Activated T-cell treated with anti-CD3 and anti-CD28 coated beads, Interleukin-2, amount 50 U/mL, for 72 hours (primary cell): ENCODE measurements around the gene RMDN3. TPM values are rescaled to one million over a fixed set of nuclear protein-coding genes. Genes with fewer than 3 reads are reported as not detected.
A peak's percentile ranks its signal among the peaks of the same experiment; 100 is the strongest.

Source experiments
- ATAC-seq, 2 donors: fragments of 150-1000 bp; cut with Tn5 transposase; replicated peaks in 1 of 2; 2 replicates each; pipeline ENCODE4 v1.10.0; 2021; ENCODE audit warnings: moderate library complexity in 2 of 2, mild to moderate bottlenecking in 1 of 2
- DNase-seq, 2 donors: peaks; one replicate each; pipeline ENCODE4 v3.0.0; 2021 to 2022; ENCODE audit warnings: mixed read lengths in 1 of 2
- H3K27ac Mint-ChIP-seq: one replicate; pipeline ENCODE4 v1.8.0; 2022; ENCODE audit warnings: mild to moderate bottlenecking, moderate library complexity, mixed read lengths
- H3K27me3 Mint-ChIP-seq: one replicate; pipeline ENCODE4 v1.8.0; 2022; ENCODE audit warnings: low read depth, mixed read lengths
- H3K36me3 Mint-ChIP-seq, 2 donors: one replicate each; pipeline ENCODE4 v1.8.0; 2022; ENCODE audit warnings: mixed read lengths in 2 of 2, mild to moderate bottlenecking in 1 of 2; ENCODE audit not compliant: insufficient read depth in 2 of 2
- H3K4me1 Mint-ChIP-seq: one replicate; pipeline ENCODE4 v1.8.0; 2022; ENCODE audit warnings: low read depth, mixed read lengths
- H3K4me3 Mint-ChIP-seq, 2 donors: one replicate each; pipeline ENCODE4 v1.8.0; 2022; ENCODE audit warnings: mild to moderate bottlenecking in 2 of 2, mixed read lengths in 2 of 2, moderate library complexity in 2 of 2
- H3K9me3 Mint-ChIP-seq, 2 donors: one replicate each; pipeline ENCODE4 v1.8.0; 2022; ENCODE audit warnings: mixed read lengths in 2 of 2
- total RNA-seq, 2 donors: library from RNA; stranded (reverse); gene quantifications; one replicate each; pipeline ENCODE4 v1.2.3, GENCODE V29; 2022

Gene RMDN3
- total RNA-seq, 2 donors from 2014 or later = 28.0 to 30.7 TPM

- Mint-ChIP-seq H3K4me3 (no peak overlapping the region), H3K9me3 (no peaks in the 10 kb centered on the region), H3K4me1 (peaks cover 24% of the 10 kb centered on the region), H3K36me3 (peaks cover 4 to 32% of the 10 kb centered on the region in 2 donors), H3K27ac (peak overlapping the region; percentile 70), H3K27me3 (no peaks in the 10 kb centered on the region)
- no peak for ATAC-seq
- no peak for DNase-seq
These were observed 31.1 kb downstream of the RMDN3 start for GRCh38 chr15:40723919-40724318.

- no peak for DNase-seq
- no peak for ATAC-seq
These were observed 32.1 kb downstream of the RMDN3 start for GRCh38 chr15:40722934-40723333.

GRCh38 chr15:40722354-40722753, 32.7 kb downstream of the RMDN3 start:
- no peak overlapping the region for H3K4me3 Mint-ChIP-seq
- no peak overlapping the region for H3K27ac Mint-ChIP-seq
- H3K36me3 Mint-ChIP-seq = peaks cover 3 to 29% of the 10 kb centered on the region in 2 donors
- no peak for DNase-seq
- H3K4me1 Mint-ChIP-seq = peaks cover 24% of the 10 kb centered on the region
- peak in 1 of 2 donors; percentile 51 for ATAC-seq
- H3K27me3 Mint-ChIP-seq = no peaks in the 10 kb centered on the region
- H3K9me3 Mint-ChIP-seq = no peaks in the 10 kb centered on the region

More at GRCh38 chr15:40722934-40723333, 32.1 kb downstream of the RMDN3 start:
- Mint-ChIP-seq H3K27ac (no peak overlapping the region), H3K9me3 (no peaks in the 10 kb centered on the region), H3K4me1 (peaks cover 24% of the 10 kb centered on the region), H3K36me3 (peaks cover 3 to 27% of the 10 kb centered on the region in 2 donors), H3K4me3 (no peak overlapping the region), H3K27me3 (no peaks in the 10 kb centered on the region)

GRCh38 chr15:40721701-40722100, 33.4 kb downstream of the RMDN3 start:
- DNase-seq (no peak), ATAC-seq (no peak)
- Mint-ChIP-seq H3K27me3 (no peaks in the 10 kb centered on the region), H3K27ac (no peak overlapping the region), H3K9me3 (no peaks in the 10 kb centered on the region), H3K36me3 (peaks cover 3 to 31% of the 10 kb centered on the region in 2 donors), H3K4me1 (peaks cover 24% of the 10 kb centered on the region), H3K4me3 (no peak overlapping the region)

- Mint-ChIP-seq H3K9me3 (no peaks in the 10 kb centered on the region), H3K27ac (no peak overlapping the region)
- no peak for ATAC-seq
These were observed 38.9 kb downstream of the RMDN3 start for GRCh38 chr15:40716165-40716564.

GRCh38 chr15:40714144-40714543, 40.9 kb downstream of the RMDN3 start:
- DNase-seq (no peak), ATAC-seq (no peak)
- H3K4me1 Mint-ChIP-seq = no peaks in the 10 kb centered on the region
- no peak overlapping the region for H3K27ac Mint-ChIP-seq
- peaks cover 16 to 49% of the 10 kb centered on the region in 2 donors for H3K36me3 Mint-ChIP-seq
- H3K9me3 Mint-ChIP-seq = no peaks in the 10 kb centered on the region
- H3K4me3 Mint-ChIP-seq = no peak overlapping the region
- H3K27me3 Mint-ChIP-seq = no peaks in the 10 kb centered on the region

More at GRCh38 chr15:40716165-40716564, 38.9 kb downstream of the RMDN3 start:
- Mint-ChIP-seq H3K36me3 (peaks cover 11 to 50% of the 10 kb centered on the region in 2 donors), H3K4me1 (peaks cover 5% of the 10 kb centered on the region), H3K27me3 (no peaks in the 10 kb centered on the region), H3K4me3 (no peak overlapping the region)
- no peak for DNase-seq

GRCh38 chr15:40706121-40706520, 48.9 kb downstream of the RMDN3 start:
- Mint-ChIP-seq H3K4me3 (no peak overlapping the region), H3K27me3 (no peaks in the 10 kb centered on the region), H3K9me3 (no peaks in the 10 kb centered on the region), H3K27ac (no peak overlapping the region), H3K4me1 (peaks cover 4% of the 10 kb centered on the region), H3K36me3 (peaks cover 11 to 52% of the 10 kb centered on the region in 2 donors)
- DNase-seq (no peak), ATAC-seq (no peak)

- ATAC-seq = no peak
- Mint-ChIP-seq H3K9me3 (no peaks in the 10 kb centered on the region), H3K4me1 (peaks cover 24% of the 10 kb centered on the region)
These were observed 53.0 kb downstream of the RMDN3 start for GRCh38 chr15:40702077-40702476.

GRCh38 chr15:40697916-40698315, 57.1 kb downstream of the RMDN3 start:
- no peak for DNase-seq
- H3K36me3 Mint-ChIP-seq = peaks cover 11 to 45% of the 10 kb centered on the region in 2 donors
- ATAC-seq = no peak
- H3K27ac Mint-ChIP-seq = peak overlapping the region; percentile 15
- no peaks in the 10 kb centered on the region for H3K9me3 Mint-ChIP-seq
- H3K4me1 Mint-ChIP-seq = peaks cover 49% of the 10 kb centered on the region
- no peaks in the 10 kb centered on the region for H3K27me3 Mint-ChIP-seq
- H3K4me3 Mint-ChIP-seq = peak overlapping the region; percentile 10 to 48

More at GRCh38 chr15:40702077-40702476, 53.0 kb downstream of the RMDN3 start:
- DNase-seq = no peak
- H3K4me3 Mint-ChIP-seq = no peak overlapping the region
- peak overlapping the region; percentile 54 for H3K27ac Mint-ChIP-seq
- H3K36me3 Mint-ChIP-seq = peaks cover 11 to 51% of the 10 kb centered on the region in 2 donors
- no peaks in the 10 kb centered on the region for H3K27me3 Mint-ChIP-seq

- peaks cover 9 to 33% of the 10 kb centered on the region in 2 donors for H3K36me3 Mint-ChIP-seq
- no peak overlapping the region for H3K27ac Mint-ChIP-seq
- DNase-seq (no peak), ATAC-seq (no peak)
- H3K27me3 Mint-ChIP-seq = no peaks in the 10 kb centered on the region
- H3K9me3 Mint-ChIP-seq = no peaks in the 10 kb centered on the region
- H3K4me1 Mint-ChIP-seq = peaks cover 47% of the 10 kb centered on the region
- H3K4me3 Mint-ChIP-seq = peak overlapping the region; percentile 97 to 100
These were observed 58.8 kb downstream of the RMDN3 start for GRCh38 chr15:40696228-40696627.

- DNase-seq (peak in 1 of 2 donors; percentile 51), ATAC-seq (peak in 1 of 2 donors; percentile 51)
- peaks cover 47% of the 10 kb centered on the region for H3K4me1 Mint-ChIP-seq
- peaks cover 7 to 27% of the 10 kb centered on the region in 2 donors for H3K36me3 Mint-ChIP-seq
- peak overlapping the region; percentile 81 for H3K27ac Mint-ChIP-seq
- peak overlapping the region; percentile 97 to 100 for H3K4me3 Mint-ChIP-seq
- H3K9me3 Mint-ChIP-seq = no peaks in the 10 kb centered on the region
- H3K27me3 Mint-ChIP-seq = no peaks in the 10 kb centered on the region
These were observed 59.6 kb downstream of the RMDN3 start for GRCh38 chr15:40695469-40695890.

- peak; percentile 96 to 97 for ATAC-seq
- DNase-seq = peak; percentile 95 to 96
- H3K36me3 Mint-ChIP-seq = peaks cover 6 to 23% of the 10 kb centered on the region in 2 donors
- H3K9me3 Mint-ChIP-seq = no peaks in the 10 kb centered on the region
- H3K4me1 Mint-ChIP-seq = peaks cover 47% of the 10 kb centered on the region
- H3K27me3 Mint-ChIP-seq = no peaks in the 10 kb centered on the region
- peak within 1 kb of the TSS; percentile 91 for H3K27ac Mint-ChIP-seq
- H3K4me3 Mint-ChIP-seq = peak within 1 kb of the TSS; percentile 97 to 100
These were observed 60.2 kb downstream of the RMDN3 start, which contains the start of gene RAD51 for GRCh38 chr15:40694688-40695468. Gene RAD51 (plus strand): TSS chr15:40695174. CDS start chr15:40698759, 3,585 bp downstream.

- peak overlapping the region; percentile 97 to 100 for H3K4me3 Mint-ChIP-seq
- no peaks in the 10 kb centered on the region for H3K27me3 Mint-ChIP-seq
- H3K27ac Mint-ChIP-seq = peak overlapping the region; percentile 91
- no peaks in the 10 kb centered on the region for H3K9me3 Mint-ChIP-seq
- peaks cover 40% of the 10 kb centered on the region for H3K4me1 Mint-ChIP-seq
- H3K36me3 Mint-ChIP-seq = peaks cover 6 to 21% of the 10 kb centered on the region in 2 donors
- DNase-seq (peak in 1 of 2 donors; percentile 12), ATAC-seq (no peak)
These were observed 61.0 kb downstream of the RMDN3 start for GRCh38 chr15:40693904-40694687.
